B cell (primary cell): Measurements from ENCODE around the gene LNX1. TPM values are rescaled to one million over a fixed set of nuclear protein-coding genes. Genes with fewer than 3 reads are reported as not detected.

Experiments used
- ATAC-seq: fragments of 200-7000 bp; cut with Tn5 transposase; one replicate; pipeline ENCODE4 v1.10.0; 2021; ENCODE audit warnings: low read depth, mild to moderate bottlenecking, moderate number of reproducible peaks, moderate library complexity
- CTCF ChIA-PET: fragments of 350-600 bp; sonication (Branson Sonifier 250); formaldehyde crosslinking; loops from one replicate; lab custom pipeline; 2021; ENCODE audit warnings: antibody characterized with exemption, inconsistent platforms; lab: Charles Lee
- POLR2A ChIA-PET: fragments of 350-600 bp; sonication (Branson Sonifier 250); formaldehyde crosslinking; loops from one replicate; lab custom pipeline; 2021; ENCODE audit warnings: antibody characterized with exemption; lab: Charles Lee
- DNase-seq: peaks from one replicate; pipeline ENCODE4 v3.0.0; 2013
- H2AFZ ChIP-seq: 2 replicates; pipeline ENCODE4 v1.6.1; 2012; ENCODE audit warnings: mild to moderate bottlenecking, low read depth, low read length; ENCODE audit not compliant: insufficient read depth, poor library complexity, severe bottlenecking
- H3K27ac ChIP-seq, 2 donors: 1 replicate in 1 of 2; 2 replicates in 1 of 2; pipeline ENCODE4 v1.5.1; 2012 to 2013; ENCODE audit warnings: low read length in 2 of 2, mild to moderate bottlenecking in 2 of 2, moderate library complexity in 1 of 2
- H3K27me3 ChIP-seq, 4 experiments: fragments of 200-600 bp in 1 of 4; sonication (generic) in 1 of 4; replicated peaks in 1 of 4; 1 replicate in 2 of 4; 2 replicates in 2 of 4; pipeline versions ENCODE4 v1.6.1 to v1.7.0; 2013 to 2016; ENCODE audit warnings: low read length in 3 of 4, mild to moderate bottlenecking in 2 of 4, mixed read lengths in 1 of 4, moderate library complexity in 1 of 4; ENCODE audit not compliant: insufficient read depth in 4 of 4, control insufficient read depth in 3 of 4; ENCODE audit errors: control extremely low read depth in 1 of 4
- H3K36me3 ChIP-seq, 2 experiments: replicated peaks in 1 of 2; 1 replicate in 1 of 2; 2 replicates in 1 of 2; pipeline versions ENCODE4 v1.6.1 to v1.7.1; 2013; ENCODE audit warnings: low read length in 1 of 2; ENCODE audit not compliant: insufficient read depth in 2 of 2, control insufficient read depth in 1 of 2; ENCODE audit errors: control extremely low read depth in 1 of 2, extremely low read depth in 1 of 2
- H3K4me1 ChIP-seq, 2 donors: fragments of 200-600 bp in 1 of 2; sonication (generic) in 1 of 2; 1 replicate in 1 of 2; 2 replicates in 1 of 2; pipeline versions ENCODE4 v1.5.1 to v1.6.1; 2013 to 2017; ENCODE audit warnings: low read length in 2 of 2; ENCODE audit not compliant: control insufficient read depth in 2 of 2, insufficient read depth in 2 of 2
- H3K4me2 ChIP-seq: replicated peaks from 2 replicates; pipeline ENCODE3; 2012; ENCODE audit warnings: mild to moderate bottlenecking, low read depth, low read length; ENCODE audit not compliant: poor library complexity, severe bottlenecking
- H3K4me3 ChIP-seq, 5 experiments: fragments of 200-600 bp in 1 of 5; sonication (generic) in 1 of 5; 1 replicate in 3 of 5; 2 replicates in 2 of 5; pipeline versions ENCODE4 v1.5.1 to v1.7.0; 2011 to 2016; ENCODE audit warnings: low read length in 4 of 5, mild to moderate bottlenecking in 4 of 5, low read depth in 2 of 5, control low read depth in 1 of 5, moderate library complexity in 1 of 5; ENCODE audit not compliant: insufficient read depth in 1 of 5; ENCODE audit errors: control extremely low read depth in 1 of 5, extremely low read depth in 1 of 5
- H3K79me2 ChIP-seq: fragments of 200-600 bp; sonication (generic); one replicate; pipeline ENCODE4 v1.6.0; 2016; ENCODE audit warnings: low read length; ENCODE audit not compliant: control insufficient read depth, insufficient read depth
- H3K9ac ChIP-seq: fragments of 200-600 bp; sonication (generic); 2 replicates; pipeline ENCODE4 v1.6.1; 2017; ENCODE audit warnings: mild to moderate bottlenecking, low read length, moderate library complexity
- H3K9me3 ChIP-seq, 3 donors: one replicate each; pipeline versions ENCODE4 v1.6.1 to v1.7.1; 2013; ENCODE audit warnings: low read length in 2 of 3; ENCODE audit not compliant: control insufficient read depth in 2 of 3, insufficient read depth in 1 of 3; ENCODE audit errors: control extremely low read depth in 1 of 3
- H4K20me1 ChIP-seq: 2 replicates; pipeline ENCODE4 v1.6.0; 2012; ENCODE audit warnings: mild to moderate bottlenecking, low read length; ENCODE audit not compliant: insufficient read depth, control insufficient read depth, poor library complexity, severe bottlenecking
- H3K27ac Mint-ChIP-seq: one replicate; pipeline ENCODE4 v1.8.0; 2021; ENCODE audit warnings: mixed read lengths
- H3K27me3 Mint-ChIP-seq: one replicate; pipeline ENCODE4 v1.8.0; 2021; ENCODE audit warnings: mixed read lengths
- H3K4me1 Mint-ChIP-seq: one replicate; pipeline ENCODE4 v1.8.0; 2021; ENCODE audit warnings: mixed read lengths
- H3K4me3 Mint-ChIP-seq: one replicate; pipeline ENCODE4 v1.8.0; 2021; ENCODE audit warnings: mixed read lengths
- H3K9me3 Mint-ChIP-seq: one replicate; pipeline ENCODE4 v1.8.0; 2022; ENCODE audit warnings: mixed read lengths; ENCODE audit not compliant: insufficient read depth
- CTCF ChIP-seq: fragments of 200-600 bp; IDR thresholded peaks from one replicate; pipeline ENCODE4 v1.8.0; 2022; ENCODE audit warnings: antibody characterized with exemption, mild to moderate bottlenecking
- EZH2 ChIP-seq: IDR thresholded peaks from 2 replicates; pipeline ENCODE4 v1.6.1; 2012; ENCODE audit warnings: borderline replicate concordance, low read depth, mild to moderate bottlenecking, moderate library complexity, low read length; ENCODE audit not compliant: insufficient read depth, poor library complexity, severe bottlenecking
- WGBS: methylation state at CpG from one replicate; pipeline ENCODE4 v1.1.5; 2013; ENCODE audit warnings: missing lambda C conversion rate; ENCODE audit not compliant: insufficient coverage; 5-methylcytosine and 5-hydroxymethylcytosine counted together
- intact Hi-C: fragments of 100-400 bp; cut with micrococcal nuclease; formaldehyde crosslinking; loops from one replicate; pipeline ENCODE4 v1.10.0; 2022
- polyA plus RNA-seq: library from polyadenylated mRNA; depleted of rRNA; stranded (reverse); fragments of >200 nt; gene quantifications from 2 replicates; pipeline ENCODE4 v1.2.3, GENCODE V29; 2012
- total RNA-seq, 2 donors: library from RNA; stranded (reverse); fragments of 120-200 nt in 1 of 2; gene quantifications; 1 replicate in 1 of 2; 2 replicates in 1 of 2; pipeline versions ENCODE4 v1.2.3 to v1.2.4, GENCODE V29; 2013 to 2022

Gene LNX1
- total and polyA plus RNA-seq, 2 donors (not counting 1 experiment from before 2014, with no cell fraction given): not detected

DNA sequence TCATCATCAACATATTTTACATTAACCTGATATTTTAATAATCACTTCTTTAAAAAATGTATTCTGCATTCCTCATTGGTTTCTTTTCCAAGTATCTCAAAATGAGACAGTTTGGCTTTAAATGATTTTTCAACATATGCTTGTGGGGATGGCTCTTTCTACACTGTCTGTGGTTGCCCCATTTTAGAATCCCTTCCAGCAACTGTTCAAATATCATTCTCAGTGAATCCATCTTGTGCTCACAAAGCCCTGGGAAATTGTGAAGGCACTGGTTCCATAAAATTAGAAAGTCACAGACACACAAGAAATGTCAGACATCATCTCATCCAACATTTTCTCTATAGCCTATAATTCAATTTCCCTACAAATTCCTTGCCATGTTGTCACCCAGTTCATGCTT is 103.5 kb downstream of the LNX1 start:
- DNase-seq (no peak), ATAC-seq (no peak)
- Histone ChIP-seq H4K20me1 (no peaks in the 10 kb centered on the region), H3K4me3 (no peak overlapping the region), H3K36me3 (no peaks in the 10 kb centered on the region), H2AFZ (no peak overlapping the region), H3K9me3 (no peaks in the 10 kb centered on the region), H3K27me3 (peaks cover 0 to 5% (median 0%) of the 10 kb centered on the region in 4 experiments), H3K79me2 (no peaks in the 10 kb centered on the region), H3K4me2 (no peak overlapping the region), H3K27ac (no peak overlapping the region), H3K4me1 (no peaks in the 10 kb centered on the region), H3K9ac (no peak overlapping the region)
- Mint-ChIP-seq H3K9me3 (no peaks in the 10 kb centered on the region), H3K4me1 (no peaks in the 10 kb centered on the region), H3K27ac (no peak overlapping the region), H3K4me3 (no peak overlapping the region), H3K27me3 (peaks cover 29% of the 10 kb centered on the region)
- intact Hi-C loops: no loop called here
- ChIA-PET CTCF (no interaction called here), POLR2A (no interaction called here)
- TF ChIP-seq CTCF: no peak

DNA sequence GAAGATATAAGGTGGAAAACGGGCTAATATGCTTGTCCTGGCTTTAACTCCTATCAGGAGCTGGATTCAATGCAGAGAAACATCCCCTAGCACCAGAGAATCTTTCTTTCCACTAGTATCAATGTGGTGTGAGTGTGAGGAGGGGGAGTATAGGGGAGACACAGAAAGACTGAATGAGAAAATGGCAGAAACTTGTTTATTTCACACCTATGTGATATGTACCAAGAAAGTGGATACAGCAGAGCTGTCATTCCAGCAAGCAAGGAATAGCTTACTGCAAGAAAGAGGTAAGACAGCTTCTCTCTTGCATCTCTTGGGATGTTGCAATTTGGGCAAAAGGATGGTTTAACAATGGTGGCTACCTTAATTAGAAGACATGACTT is 105.6 kb downstream of the LNX1 start:
- peaks cover 0 to 5% (median 0%) of the 10 kb centered on the region in 4 experiments for H3K27me3 ChIP-seq
- TF ChIP-seq EZH2 (no peak), CTCF (no peak)
- Mint-ChIP-seq H3K27me3 (peaks cover 35% of the 10 kb centered on the region), H3K4me1 (no peaks in the 10 kb centered on the region), H3K4me3 (no peak overlapping the region), H3K27ac (no peak overlapping the region), H3K9me3 (no peaks in the 10 kb centered on the region)
- no peak overlapping the region for H3K4me2 ChIP-seq
- no peaks in the 10 kb centered on the region for H4K20me1 ChIP-seq
- no CpG with 5 or more reads among the region's 1 CpG for WGBS
- H3K27ac ChIP-seq: no peak overlapping the region
- CTCF ChIA-PET: interaction anchor here (1.2 kb wide), 1 partner anchor 12 kb away, joined by 3 read pairs; no protein-coding TSS in a partner anchor
- H3K4me1 ChIP-seq: no peaks in the 10 kb centered on the region
- intact Hi-C loops: no loop called here
- no peaks in the 10 kb centered on the region for H3K9me3 ChIP-seq
- ATAC-seq: no peak
- H3K9ac ChIP-seq: no peak overlapping the region
- no peaks in the 10 kb centered on the region for H3K79me2 ChIP-seq
- H2AFZ ChIP-seq: no peak overlapping the region
- no peak overlapping the region for H3K4me3 ChIP-seq
- POLR2A ChIA-PET: no interaction called here
- no peaks in the 10 kb centered on the region for H3K36me3 ChIP-seq
- DNase-seq: no peak
